Measurements from ENCODE around the gene F12. TPM values are rescaled to one million over a fixed set of nuclear protein-coding genes. Genes with fewer than 3 reads are reported as not detected.

Gene F12
- total and polyA plus RNA-seq, 2 of the 8 experiments (the other 6 are each of a cell fraction or from before 2014, with no cell fraction given), result 6.5 to 7.8 TPM

- TF ChIP-seq PHF8 (conservative IDR thresholded peaks at IDR 0.05; ENCODE audit: low read depth, low read length), result no peak
- TF ChIP-seq NRF1 (IDR thresholded peaks at IDR 0.05; ENCODE audit: low read depth, low read length), result no peak
- no peak for TF ChIP-seq KDM1A (IDR thresholded peaks at IDR 0.05; ENCODE audit: borderline replicate concordance, low read length)
- no peak for TF ChIP-seq HDAC6 (IDR thresholded peaks at IDR 0.05; ENCODE audit: low read depth, low read length)
- TF ChIP-seq ASH2L (IDR thresholded peaks at IDR 0.05; ENCODE audit: low read length), result no peak
- no peak for TF ChIP-seq CHD7 (IDR thresholded peaks at IDR 0.05; ENCODE audit: insufficient replicate concordance, low read length)
- no peak for TF ChIP-seq RFX5 (IDR thresholded peaks at IDR 0.05; ENCODE audit: borderline replicate concordance, low read depth, low read length)
Measured at GRCh38 chr5:177450667-177451424, 41.5 kb upstream of the F12 start (continued).
